IPS-15b (cell line): ENCODE measurements around the gene NKIRAS1.
"Not testable (repeated sequence)": the region's sequence is repeated elsewhere in the genome, so short reads cannot be mapped to it uniquely, and the experiment has no call there.

ENCODE experiments used
- H3K27me3 ChIP-seq: one replicate; pipeline ENCODE4 v1.6.1; 2013; ENCODE audit warnings: low read length; ENCODE audit not compliant: control insufficient read depth, insufficient read depth
- H3K36me3 ChIP-seq: one replicate; pipeline ENCODE4 v1.6.1; 2013; ENCODE audit warnings: low read length; ENCODE audit not compliant: control insufficient read depth, insufficient read depth
- H3K4me1 ChIP-seq: one replicate; pipeline ENCODE4 v1.6.1; 2013; ENCODE audit warnings: mild to moderate bottlenecking, low read length; ENCODE audit not compliant: control insufficient read depth, insufficient read depth
- H3K4me3 ChIP-seq: one replicate; pipeline ENCODE4 v1.5.1; 2013; ENCODE audit warnings: low read depth, low read length
- H3K9ac ChIP-seq: one replicate; pipeline ENCODE4 v1.6.1; 2013; ENCODE audit warnings: low read depth, mild to moderate bottlenecking, low read length
- H3K9me3 ChIP-seq: one replicate; pipeline ENCODE4 v1.6.1; 2013; ENCODE audit warnings: mild to moderate bottlenecking, low read length; ENCODE audit not compliant: control insufficient read depth, insufficient read depth

Gene NKIRAS1

DNA sequence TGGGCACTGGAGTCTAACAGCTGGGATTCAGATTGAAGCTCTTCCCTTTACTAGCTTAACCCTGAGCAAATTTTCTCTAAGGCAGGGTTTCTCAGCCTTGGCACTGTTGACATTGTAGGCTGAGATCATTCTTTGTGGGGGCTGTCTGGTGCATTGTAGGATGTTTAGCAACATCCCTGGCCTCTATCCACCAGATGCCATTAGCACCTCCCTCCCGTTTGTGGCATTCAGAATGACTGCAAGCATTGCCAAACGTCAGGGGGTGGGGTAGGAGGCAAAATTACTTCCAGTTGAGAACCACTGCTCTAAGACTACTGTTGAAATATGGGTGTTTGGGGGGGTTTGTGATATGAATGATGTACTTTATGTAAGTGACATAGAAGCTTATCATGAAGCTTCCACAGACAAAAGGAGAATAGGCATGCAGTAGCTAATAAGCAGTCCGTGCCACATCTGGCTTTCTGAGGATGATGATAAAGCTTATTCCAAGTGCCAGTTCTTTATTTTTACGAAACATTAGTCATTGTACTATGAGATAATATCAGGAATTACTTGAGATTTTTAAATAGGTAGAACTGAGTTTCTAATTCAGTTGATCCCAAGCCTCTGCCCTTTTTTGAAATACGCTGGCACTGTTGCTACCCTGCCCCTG is 39.3 kb downstream of the NKIRAS1 start:
- Histone ChIP-seq H3K9ac (no peak overlapping the region), H3K27me3 (no peaks in the 10 kb centered on the region), H3K9me3 (peaks cover 4% of the 10 kb centered on the region), H3K4me3 (no peak overlapping the region), H3K4me1 (no peaks in the 10 kb centered on the region), H3K36me3 (no peaks in the 10 kb centered on the region)

DNA sequence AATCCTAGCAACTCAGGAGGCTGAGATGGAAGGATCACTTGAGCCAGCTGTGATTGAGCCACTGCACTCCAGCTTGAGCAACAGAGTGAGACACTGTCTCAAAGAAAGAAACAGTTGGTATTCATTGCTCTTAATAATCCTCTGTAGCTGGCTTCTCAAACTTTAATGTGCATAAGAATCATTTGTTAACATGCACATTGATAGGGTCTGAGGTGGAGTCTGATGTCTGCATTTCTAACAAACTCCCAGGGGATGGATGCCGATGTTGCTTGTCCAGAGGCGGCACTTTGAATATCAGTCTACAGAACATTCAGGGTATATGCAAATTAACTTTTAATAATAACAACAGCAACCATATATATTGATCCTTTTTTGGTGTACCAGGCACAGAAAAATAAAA is 39.9 kb downstream of the NKIRAS1 start:
- no peaks in the 10 kb centered on the region for H3K36me3 ChIP-seq
- no peaks in the 10 kb centered on the region for H3K27me3 ChIP-seq
- no peaks in the 10 kb centered on the region for H3K4me1 ChIP-seq
- H3K9me3 ChIP-seq, result peaks cover 4% of the 10 kb centered on the region
- no peak overlapping the region for H3K4me3 ChIP-seq
- no peak overlapping the region for H3K9ac ChIP-seq

DNA sequence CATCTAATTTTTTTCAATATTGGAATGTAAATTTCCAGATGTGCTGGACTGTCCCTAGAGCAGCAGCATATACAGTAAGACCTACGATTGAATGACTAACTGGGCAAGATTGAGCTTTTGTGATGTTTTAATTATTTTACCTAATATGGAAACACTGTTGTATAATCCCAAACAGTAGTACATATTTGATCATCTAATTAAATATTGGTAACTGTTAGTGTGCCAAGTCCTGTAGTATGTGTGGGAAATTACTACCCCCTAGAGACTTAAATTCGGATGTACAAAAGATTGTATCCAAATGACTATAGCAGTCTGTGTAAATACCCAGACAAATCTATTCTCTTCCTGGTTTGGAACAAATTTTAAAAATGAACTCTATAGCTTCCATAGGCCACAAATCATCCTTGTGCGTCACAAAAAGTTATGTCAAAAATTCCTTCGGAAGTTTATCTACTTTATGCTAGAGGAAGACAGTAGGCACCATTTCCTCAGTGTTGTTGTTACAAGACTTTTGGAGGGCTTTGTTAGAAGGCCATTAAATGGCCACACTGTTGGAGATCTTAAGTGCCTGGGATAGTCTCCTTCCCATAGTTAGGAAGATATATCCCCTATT is 41.6 kb downstream of the NKIRAS1 start:
- Histone ChIP-seq H3K27me3 (no peaks in the 10 kb centered on the region), H3K9me3 (peaks cover 4% of the 10 kb centered on the region), H3K9ac (no peak overlapping the region), H3K4me3 (no peak overlapping the region), H3K36me3 (no peaks in the 10 kb centered on the region), H3K4me1 (no peaks in the 10 kb centered on the region)

DNA sequence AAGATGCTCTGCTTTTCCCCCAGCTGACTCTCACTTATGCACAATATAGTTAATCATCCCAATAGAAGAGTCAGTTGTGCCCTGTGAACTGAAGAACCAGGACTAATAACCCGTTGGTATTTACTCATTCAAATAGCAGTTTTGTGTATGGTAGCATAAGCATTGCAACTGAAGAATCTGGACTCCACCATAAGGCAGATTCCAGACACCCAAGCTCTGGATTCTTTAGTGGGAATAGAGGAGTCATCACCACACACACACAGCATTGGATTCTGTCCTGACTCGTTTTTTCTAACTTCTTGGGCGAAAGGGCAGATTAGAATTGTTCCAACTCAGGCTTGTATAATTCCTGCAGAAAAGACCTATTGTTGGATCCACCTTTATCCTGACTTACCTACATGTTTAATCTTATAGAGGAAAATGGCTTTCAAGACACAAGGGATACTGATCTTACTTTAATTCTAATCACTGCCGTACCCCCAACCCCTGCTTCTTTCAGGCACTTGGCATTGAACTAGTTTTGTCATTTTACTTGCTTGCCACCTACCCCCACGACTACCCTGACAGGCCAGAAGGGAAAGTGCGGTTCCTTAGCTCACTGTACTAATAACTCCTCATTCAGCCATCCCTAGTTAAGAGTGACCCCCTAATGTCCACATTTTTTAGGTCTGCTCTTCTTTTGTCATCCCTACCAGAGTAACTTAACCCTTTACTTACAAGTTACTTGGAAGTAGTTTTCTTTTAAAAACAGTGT is 42.3 kb downstream of the NKIRAS1 start:
- no peaks in the 10 kb centered on the region for H3K36me3 ChIP-seq
- H3K4me3 ChIP-seq, result no peak overlapping the region
- H3K9me3 ChIP-seq, result peaks cover 4% of the 10 kb centered on the region

DNA sequence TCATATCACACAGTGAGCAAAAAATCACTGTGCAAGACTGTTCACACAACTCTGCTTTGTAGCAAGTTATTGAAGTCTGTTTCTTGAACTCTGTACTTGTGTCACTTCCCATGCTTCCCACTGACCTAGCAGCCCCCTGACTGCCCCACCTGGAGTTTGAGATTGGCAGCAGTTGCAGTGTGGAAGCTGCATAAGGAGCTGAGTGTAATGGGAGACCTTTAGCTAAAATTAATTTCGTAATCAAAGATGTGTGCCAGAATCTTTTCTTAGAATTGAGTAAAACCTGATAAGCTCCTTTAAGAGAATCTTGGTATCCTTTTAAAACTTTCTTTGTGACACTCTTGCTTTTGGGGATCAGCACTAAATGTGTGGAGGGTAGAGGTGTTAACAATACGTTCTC is 42.8 kb downstream of the NKIRAS1 start:
- no peaks in the 10 kb centered on the region for H3K4me1 ChIP-seq
- H3K36me3 ChIP-seq, result no peaks in the 10 kb centered on the region

More for the DNA sequence above, 42.3 kb downstream of the NKIRAS1 start:
- H3K9ac ChIP-seq, result no peak overlapping the region
- no peaks in the 10 kb centered on the region for H3K4me1 ChIP-seq
- H3K27me3 ChIP-seq, result no peaks in the 10 kb centered on the region

DNA sequence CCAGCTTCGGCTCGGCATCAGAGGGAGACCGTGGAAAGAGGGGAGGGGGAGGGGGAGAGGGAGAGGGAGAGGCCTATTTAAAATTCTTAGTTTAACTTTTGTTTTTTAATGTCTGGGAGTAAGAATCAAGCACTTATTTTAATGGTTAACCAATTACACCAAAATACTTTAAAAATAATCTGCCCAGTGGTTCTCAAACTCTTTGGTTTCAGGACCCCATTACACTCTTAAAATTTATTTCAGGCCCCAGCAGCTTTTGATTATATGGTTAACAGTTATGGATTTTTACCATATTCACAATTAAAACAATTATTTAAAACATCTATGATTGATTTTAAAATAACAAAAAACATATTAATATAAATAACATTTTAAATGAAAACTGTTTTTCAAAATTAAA is 44.5 kb downstream of the NKIRAS1 start:
- no peaks in the 10 kb centered on the region for H3K27me3 ChIP-seq
- no peaks in the 10 kb centered on the region for H3K36me3 ChIP-seq
- no peak overlapping the region for H3K9ac ChIP-seq
- H3K4me3 ChIP-seq, result no peak overlapping the region
- no peaks in the 10 kb centered on the region for H3K9me3 ChIP-seq
- H3K4me1 ChIP-seq, result no peaks in the 10 kb centered on the region

More for the DNA sequence above, 42.8 kb downstream of the NKIRAS1 start:
- Histone ChIP-seq H3K9me3 (peaks cover 4% of the 10 kb centered on the region), H3K9ac (no peak overlapping the region), H3K27me3 (no peaks in the 10 kb centered on the region), H3K4me3 (no peak overlapping the region)

DNA sequence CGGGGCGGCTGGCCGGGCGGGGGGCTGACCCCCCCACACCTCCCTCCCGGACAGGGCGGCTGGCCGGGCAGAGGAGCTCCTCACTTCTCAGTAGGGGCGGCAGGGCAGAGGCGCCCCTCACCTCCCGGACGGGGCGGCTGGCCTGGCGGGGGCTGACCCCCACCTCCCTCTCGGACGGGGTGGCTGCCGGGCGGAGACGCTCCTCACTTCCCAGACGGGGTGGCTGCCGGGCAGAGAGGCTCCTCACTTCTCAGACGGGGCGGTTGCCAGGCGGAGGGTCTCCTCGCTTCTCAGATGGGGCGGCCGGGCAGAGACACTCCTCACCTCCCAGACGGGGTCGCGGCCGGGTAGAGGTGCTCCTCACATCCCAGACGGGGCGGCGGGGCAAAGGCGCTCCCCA is 45.4 kb downstream of the NKIRAS1 start:
- not testable (repeated sequence) for H3K36me3 ChIP-seq, H3K27me3 ChIP-seq, H3K9ac ChIP-seq, H3K4me1 ChIP-seq, H3K9me3 ChIP-seq, H3K4me3 ChIP-seq

DNA sequence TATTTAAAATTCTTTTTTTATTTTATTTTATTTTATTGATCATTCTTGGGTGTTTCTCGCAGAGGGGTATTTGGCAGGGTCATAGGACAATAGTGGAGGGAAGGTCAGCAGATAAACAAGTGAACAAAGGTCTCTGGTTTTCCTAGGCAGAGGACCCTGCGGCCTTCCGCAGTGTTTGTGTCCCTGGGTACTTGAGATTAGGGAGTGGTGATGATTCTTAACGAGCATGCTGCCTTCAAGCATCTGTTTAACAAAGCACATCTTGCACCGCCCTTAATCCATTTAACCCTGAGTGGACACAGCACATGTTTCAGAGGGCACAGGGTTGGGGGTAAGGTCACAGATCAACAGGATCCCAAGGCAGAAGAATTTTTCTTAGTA is 46.1 kb downstream of the NKIRAS1 start:
- not testable (repeated sequence) for H3K36me3 ChIP-seq, H3K9me3 ChIP-seq, H3K27me3 ChIP-seq, H3K9ac ChIP-seq, H3K4me3 ChIP-seq
- H3K4me1 ChIP-seq, result peaks cover 10% of the 10 kb centered on the region

DNA sequence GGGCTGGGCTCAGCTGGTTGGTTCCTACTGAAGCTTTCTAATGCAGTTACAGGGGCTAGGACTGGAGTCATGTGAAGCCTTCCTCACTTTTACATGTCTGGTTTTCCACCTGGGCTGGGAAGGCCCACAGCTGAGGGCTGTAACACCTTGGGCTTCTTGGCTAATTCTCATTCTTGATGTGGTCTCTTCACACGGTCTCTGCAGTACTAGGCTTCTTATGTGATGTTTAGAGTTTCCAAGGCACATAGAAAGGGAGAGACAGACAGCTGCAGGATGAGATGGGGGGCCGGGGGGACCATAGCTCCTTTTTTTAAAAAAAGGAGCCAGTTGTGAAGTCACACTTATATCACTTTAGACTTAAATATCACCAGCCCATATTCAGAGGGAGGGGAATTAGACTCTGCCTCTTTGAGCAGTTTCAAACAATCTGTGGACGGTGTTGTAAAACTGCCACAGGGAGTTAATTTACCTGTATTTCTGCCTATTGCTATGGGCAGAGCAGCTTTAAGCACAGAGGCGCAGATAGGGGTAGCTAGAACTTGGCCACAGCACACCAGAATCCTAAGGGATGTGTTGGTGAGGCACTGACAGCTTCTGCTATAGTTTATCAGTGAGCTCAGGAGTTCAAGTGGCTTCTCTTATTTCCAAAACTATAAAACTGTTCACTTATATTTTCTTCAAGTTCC is 46.7 kb downstream of the NKIRAS1 start:
- no peak overlapping the region for H3K9ac ChIP-seq
- peaks cover 14% of the 10 kb centered on the region for H3K4me1 ChIP-seq
- no peak overlapping the region for H3K4me3 ChIP-seq
- no peaks in the 10 kb centered on the region for H3K36me3 ChIP-seq
- no peaks in the 10 kb centered on the region for H3K9me3 ChIP-seq
- H3K27me3 ChIP-seq, result no peaks in the 10 kb centered on the region

DNA sequence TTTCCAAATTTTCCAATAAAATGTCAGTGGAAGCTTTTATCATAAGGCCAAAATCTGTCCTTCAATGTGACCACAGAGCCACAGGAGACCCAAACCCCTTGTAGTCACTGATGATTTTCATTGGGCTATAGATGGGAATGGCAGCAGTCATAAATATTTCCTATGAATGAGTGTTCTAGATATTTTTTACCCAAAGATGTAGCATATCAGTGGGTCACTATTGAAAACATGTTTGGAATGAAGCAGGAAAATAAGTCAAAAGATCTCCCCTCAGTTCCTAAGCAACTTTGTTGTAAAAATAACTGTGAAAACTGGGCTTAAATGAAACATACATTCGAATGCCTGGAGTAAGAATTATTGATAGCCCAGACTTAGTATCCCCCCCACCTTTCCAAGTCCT is 49.0 kb downstream of the NKIRAS1 start:
- Histone ChIP-seq H3K27me3 (no peaks in the 10 kb centered on the region), H3K4me1 (peaks cover 17% of the 10 kb centered on the region), H3K4me3 (no peak overlapping the region), H3K36me3 (no peaks in the 10 kb centered on the region), H3K9ac (no peak overlapping the region), H3K9me3 (no peaks in the 10 kb centered on the region)

DNA sequence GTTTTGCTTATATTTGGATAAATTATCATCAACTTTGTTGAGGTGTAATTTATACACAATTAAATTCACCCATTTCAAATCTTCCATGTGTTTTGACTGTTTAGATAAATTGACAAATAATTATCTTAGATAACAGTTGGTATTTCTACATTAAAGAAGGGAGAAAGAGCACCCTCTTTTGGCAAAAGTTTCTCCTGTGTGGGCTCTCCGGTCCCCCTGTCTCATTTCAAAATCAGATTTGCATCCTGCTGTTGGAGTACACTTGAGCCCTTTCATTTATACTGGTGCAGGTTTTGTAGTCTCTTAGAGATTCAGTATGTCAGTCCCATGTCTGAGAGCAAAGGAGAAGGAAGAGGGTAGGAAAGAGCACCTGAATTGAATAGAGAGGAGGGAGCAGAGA is 49.4 kb downstream of the NKIRAS1 start:
- H3K9me3 ChIP-seq, result no peaks in the 10 kb centered on the region
- H3K4me3 ChIP-seq, result no peak overlapping the region
- peaks cover 17% of the 10 kb centered on the region for H3K4me1 ChIP-seq
- H3K36me3 ChIP-seq, result no peaks in the 10 kb centered on the region
- H3K27me3 ChIP-seq, result no peaks in the 10 kb centered on the region
- no peak overlapping the region for H3K9ac ChIP-seq
